Measurements from ENCODE around the gene POMGNT1.
A peak's percentile ranks its signal among the peaks of the same experiment; 100 is the strongest.

Gene POMGNT1

DNA sequence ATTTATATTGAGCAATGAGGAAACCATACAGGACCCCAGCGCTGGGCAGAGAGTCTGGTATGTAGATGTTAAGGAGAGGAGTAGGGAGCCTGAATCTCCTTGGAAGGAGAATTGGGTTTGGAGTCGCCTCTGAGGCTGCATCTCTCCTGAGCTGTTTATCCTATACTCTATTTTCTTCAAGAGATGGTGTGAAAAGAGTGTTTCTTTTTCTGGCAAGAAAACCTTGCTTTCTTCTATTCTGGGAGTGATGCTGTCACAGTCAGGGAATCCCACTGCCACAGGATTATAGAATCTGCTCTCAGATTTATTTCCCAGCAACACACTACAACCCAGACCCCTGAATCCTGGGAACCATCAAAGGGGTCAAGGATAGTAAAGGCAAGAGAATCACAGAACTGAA, 8.2 kb upstream of the POMGNT1 start:
- ChIA-PET POLR2A (interaction anchor here (1.0 kb wide), 1 partner anchor 12 kb away, joined by 3 read pairs; no protein-coding TSS in a partner anchor), CTCF (interaction anchor here (0.6 to 5.6 kb wide), 3 partner anchors 15 to 170 kb away, joined by 3 to 49 read pairs (median 3); no protein-coding TSS in a partner anchor)
- H3K36me3 ChIP-seq (ENCODE audit: control insufficient read depth in 2 of 2, insufficient read depth in 1 of 2, low read length in 2 of 2) = peaks cover 0 to 8% of the 10 kb centered on the region in 2 experiments; a peak in 2 of 3 replicates

DNA sequence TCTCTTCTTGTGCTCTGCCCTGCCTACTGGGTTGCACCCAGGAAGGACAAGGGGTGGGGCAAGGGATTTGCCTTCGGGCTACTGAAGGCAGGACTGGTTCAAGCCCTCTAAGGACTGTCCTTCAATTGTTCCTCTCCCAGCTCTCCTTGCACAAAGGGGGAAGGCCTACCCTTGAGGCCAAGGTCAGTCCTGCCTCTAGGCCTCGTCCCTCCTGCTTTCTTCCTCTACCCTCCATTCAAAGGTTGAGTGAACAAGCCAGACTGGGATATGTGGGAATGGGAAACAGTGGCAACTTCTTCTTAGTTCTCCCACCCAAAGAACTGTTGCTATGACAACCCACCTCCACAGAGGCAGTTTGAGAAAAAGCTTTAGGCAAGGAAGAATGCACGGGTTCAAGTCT, 7.6 kb upstream of the POMGNT1 start:
- H3K4me3 ChIP-seq (ENCODE audit: low read depth, low read length) = no peak overlapping the region
- no peak overlapping the region for H3K27ac ChIP-seq (ENCODE audit: extremely low read depth, low read depth, low read length)
- H3K9me3 ChIP-seq (ENCODE audit: control insufficient read depth, insufficient read depth, low read depth, low read length) = no peaks in the 10 kb centered on the region
- H3K4me1 ChIP-seq (ENCODE audit: control insufficient read depth, insufficient read depth, low read length) = no peaks in the 10 kb centered on the region
- H3K36me3 ChIP-seq (ENCODE audit: control insufficient read depth in 2 of 2, insufficient read depth in 1 of 2, low read length in 2 of 2) = peaks cover 0 to 8% of the 10 kb centered on the region in 2 experiments; a peak in 2 of 3 replicates
- ChIA-PET POLR2A (interaction anchor here (1.0 kb wide), 1 partner anchor 12 kb away, joined by 3 read pairs; no protein-coding TSS in a partner anchor), CTCF (interaction anchor here (5.6 kb wide), 1 partner anchor 17 kb away, joined by 49 read pairs; no protein-coding TSS in a partner anchor)
- TF ChIP-seq ZNF404 (tag by site-specific recombination; IDR thresholded peaks at IDR 0.05) (no peak), ZNF670 (tag by site-specific recombination; IDR thresholded peaks at IDR 0.05; ENCODE audit: low read depth) (no peak), MEIS1 (CRISPR knock-in tag; IDR thresholded peaks at IDR 0.05; ENCODE audit: borderline replicate concordance) (no peak), ZNF341 (tag by site-specific recombination; IDR thresholded peaks at IDR 0.05; ENCODE audit: low read depth) (no peak), ZNF707 (tag by site-specific recombination; IDR thresholded peaks at IDR 0.05) (no peak), ZNF114 (tag by site-specific recombination; IDR thresholded peaks at IDR 0.05) (no peak), ZNF626 (tag by site-specific recombination; IDR thresholded peaks at IDR 0.05) (no peak), ZNF658 (tag by site-specific recombination; IDR thresholded peaks at IDR 0.05) (no peak)
- TF ChIP-seq, protein P1, sequence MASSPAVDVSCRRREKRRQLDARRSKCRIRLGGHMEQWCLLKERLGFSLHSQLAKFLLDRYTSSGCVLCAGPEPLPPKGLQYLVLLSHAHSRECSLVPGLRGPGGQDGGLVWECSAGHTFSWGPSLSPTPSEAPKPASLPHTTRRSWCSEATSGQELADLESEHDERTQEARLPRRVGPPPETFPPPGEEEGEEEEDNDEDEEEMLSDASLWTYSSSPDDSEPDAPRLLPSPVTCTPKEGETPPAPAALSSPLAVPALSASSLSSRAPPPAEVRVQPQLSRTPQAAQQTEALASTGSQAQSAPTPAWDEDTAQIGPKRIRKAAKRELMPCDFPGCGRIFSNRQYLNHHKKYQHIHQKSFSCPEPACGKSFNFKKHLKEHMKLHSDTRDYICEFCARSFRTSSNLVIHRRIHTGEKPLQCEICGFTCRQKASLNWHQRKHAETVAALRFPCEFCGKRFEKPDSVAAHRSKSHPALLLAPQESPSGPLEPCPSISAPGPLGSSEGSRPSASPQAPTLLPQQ (tag by site-specific recombination; IDR thresholded peaks at IDR 0.05) = no peak
- TF ChIP-seq, protein P2, sequence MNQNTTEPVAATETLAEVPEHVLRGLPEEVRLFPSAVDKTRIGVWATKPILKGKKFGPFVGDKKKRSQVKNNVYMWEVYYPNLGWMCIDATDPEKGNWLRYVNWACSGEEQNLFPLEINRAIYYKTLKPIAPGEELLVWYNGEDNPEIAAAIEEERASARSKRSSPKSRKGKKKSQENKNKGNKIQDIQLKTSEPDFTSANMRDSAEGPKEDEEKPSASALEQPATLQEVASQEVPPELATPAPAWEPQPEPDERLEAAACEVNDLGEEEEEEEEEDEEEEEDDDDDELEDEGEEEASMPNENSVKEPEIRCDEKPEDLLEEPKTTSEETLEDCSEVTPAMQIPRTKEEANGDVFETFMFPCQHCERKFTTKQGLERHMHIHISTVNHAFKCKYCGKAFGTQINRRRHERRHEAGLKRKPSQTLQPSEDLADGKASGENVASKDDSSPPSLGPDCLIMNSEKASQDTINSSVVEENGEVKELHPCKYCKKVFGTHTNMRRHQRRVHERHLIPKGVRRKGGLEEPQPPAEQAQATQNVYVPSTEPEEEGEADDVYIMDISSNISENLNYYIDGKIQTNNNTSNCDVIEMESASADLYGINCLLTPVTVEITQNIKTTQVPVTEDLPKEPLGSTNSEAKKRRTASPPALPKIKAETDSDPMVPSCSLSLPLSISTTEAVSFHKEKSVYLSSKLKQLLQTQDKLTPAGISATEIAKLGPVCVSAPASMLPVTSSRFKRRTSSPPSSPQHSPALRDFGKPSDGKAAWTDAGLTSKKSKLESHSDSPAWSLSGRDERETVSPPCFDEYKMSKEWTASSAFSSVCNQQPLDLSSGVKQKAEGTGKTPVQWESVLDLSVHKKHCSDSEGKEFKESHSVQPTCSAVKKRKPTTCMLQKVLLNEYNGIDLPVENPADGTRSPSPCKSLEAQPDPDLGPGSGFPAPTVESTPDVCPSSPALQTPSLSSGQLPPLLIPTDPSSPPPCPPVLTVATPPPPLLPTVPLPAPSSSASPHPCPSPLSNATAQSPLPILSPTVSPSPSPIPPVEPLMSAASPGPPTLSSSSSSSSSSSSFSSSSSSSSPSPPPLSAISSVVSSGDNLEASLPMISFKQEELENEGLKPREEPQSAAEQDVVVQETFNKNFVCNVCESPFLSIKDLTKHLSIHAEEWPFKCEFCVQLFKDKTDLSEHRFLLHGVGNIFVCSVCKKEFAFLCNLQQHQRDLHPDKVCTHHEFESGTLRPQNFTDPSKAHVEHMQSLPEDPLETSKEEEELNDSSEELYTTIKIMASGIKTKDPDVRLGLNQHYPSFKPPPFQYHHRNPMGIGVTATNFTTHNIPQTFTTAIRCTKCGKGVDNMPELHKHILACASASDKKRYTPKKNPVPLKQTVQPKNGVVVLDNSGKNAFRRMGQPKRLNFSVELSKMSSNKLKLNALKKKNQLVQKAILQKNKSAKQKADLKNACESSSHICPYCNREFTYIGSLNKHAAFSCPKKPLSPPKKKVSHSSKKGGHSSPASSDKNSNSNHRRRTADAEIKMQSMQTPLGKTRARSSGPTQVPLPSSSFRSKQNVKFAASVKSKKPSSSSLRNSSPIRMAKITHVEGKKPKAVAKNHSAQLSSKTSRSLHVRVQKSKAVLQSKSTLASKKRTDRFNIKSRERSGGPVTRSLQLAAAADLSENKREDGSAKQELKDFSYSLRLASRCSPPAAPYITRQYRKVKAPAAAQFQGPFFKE (tag by site-specific recombination; IDR thresholded peaks at IDR 0.05; ENCODE audit: borderline replicate concordance) = no peak

More for the DNA sequence above, 8.2 kb upstream of the POMGNT1 start:
- H3K27ac ChIP-seq (ENCODE audit: extremely low read depth, low read depth, low read length) = no peak overlapping the region
- no peak overlapping the region for H3K4me3 ChIP-seq (ENCODE audit: low read depth, low read length)
- H3K9me3 ChIP-seq (ENCODE audit: control insufficient read depth, insufficient read depth, low read depth, low read length) = no peaks in the 10 kb centered on the region
- H3K4me1 ChIP-seq (ENCODE audit: control insufficient read depth, insufficient read depth, low read length) = no peaks in the 10 kb centered on the region
- TF ChIP-seq KLF16 (tag by site-specific recombination; IDR thresholded peaks at IDR 0.05) = no peak

DNA sequence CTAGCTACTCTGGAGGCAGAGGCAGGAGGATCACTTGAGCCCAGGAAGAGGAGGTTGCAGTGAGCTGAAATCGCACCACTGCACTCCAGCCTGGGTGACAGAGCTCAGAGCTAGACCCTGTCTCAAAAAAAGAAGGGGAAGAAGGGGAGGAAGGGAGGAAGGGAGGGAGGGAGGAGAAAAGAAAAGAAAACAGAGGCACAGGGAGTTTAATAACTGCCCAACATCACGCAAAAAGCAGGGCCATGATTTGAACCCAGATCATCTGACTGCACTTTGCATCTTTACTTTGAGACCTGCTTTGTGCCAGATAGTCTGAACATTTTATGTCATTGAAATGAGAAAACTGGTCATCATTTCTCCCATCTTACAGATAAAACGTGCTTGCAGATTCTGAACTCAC, 6.9 kb upstream of the POMGNT1 start:
- CTCF ChIA-PET = interaction anchor here (0.6 to 5.6 kb wide), 3 partner anchors 18 to 88 kb away, joined by 3 to 49 read pairs (median 4); no protein-coding TSS in a partner anchor
- no peaks in the 10 kb centered on the region for H3K9me3 ChIP-seq (ENCODE audit: control insufficient read depth, insufficient read depth, low read depth, low read length)
- H3K4me1 ChIP-seq (ENCODE audit: control insufficient read depth, insufficient read depth, low read length) = no peaks in the 10 kb centered on the region
- no peak overlapping the region for H3K4me3 ChIP-seq (ENCODE audit: low read depth, low read length)
- peaks cover 0 to 8% of the 10 kb centered on the region in 2 experiments; a peak in 2 of 3 replicates for H3K36me3 ChIP-seq (ENCODE audit: control insufficient read depth in 2 of 2, insufficient read depth in 1 of 2, low read length in 2 of 2)
- TF ChIP-seq ZSCAN30 (tag by site-specific recombination; IDR thresholded peaks at IDR 0.05) = no peak
- peak; percentile 61; the same call in 1 of the 2 replicates for TF ChIP-seq WT1 (tag by site-specific recombination; IDR thresholded peaks at IDR 0.05)
- no peak for TF ChIP-seq ZFP41 (tag by site-specific recombination; IDR thresholded peaks at IDR 0.05; ENCODE audit: borderline replicate concordance)
- peak; percentile 71 for TF ChIP-seq ZNF366 (tag by site-specific recombination; conservative IDR thresholded peaks at IDR 0.05)
- H3K27ac ChIP-seq (ENCODE audit: extremely low read depth, low read depth, low read length) = no peak overlapping the region
- POLR2A ChIA-PET = interaction anchor here (0.9 kb wide), 1 partner anchor 73 kb away, joined by 3 read pairs; the partner anchor contains the start of gene PIK3R3
